CD4-positive, alpha-beta T cell treated with Interleukin-15 for 4 hours (primary cell): ENCODE results near the gene EME1.
A peak's percentile ranks its signal among the peaks of the same experiment; 100 is the strongest.
"Not testable (repeated sequence)": the region's sequence is repeated elsewhere in the genome, so short reads cannot be mapped to it uniquely, and the experiment has no call there.

Experiments
- DNase-seq: peaks from one replicate; pipeline ENCODE4 v3.0.0-alpha.2; 2020; ENCODE audit warnings: low spot score

The EME1 gene

GRCh38 chr17:50394711-50395110, 21.7 kb downstream of the EME1 start:
- no peak for DNase-seq

GRCh38 chr17:50396261-50397110, 23.5 kb downstream of the EME1 start:
- no peak for DNase-seq

GRCh38 chr17:50397111-50397918, 24.3 kb downstream of the EME1 start, which contains the start of gene LRRC59:
TSS of gene LRRC59 (minus strand) at chr17:50397523. CDS start at chr17:50397317, 206 bp downstream.
- DNase-seq, result peak; percentile 93

GRCh38 chr17:50397919-50398285, 24.9 kb downstream of the EME1 start:
- no peak for DNase-seq

- not testable (repeated sequence) for DNase-seq
Observed at GRCh38 chr17:50398672-50399071, 25.6 kb downstream of the EME1 start.

GRCh38 chr17:50399591-50399990, 26.6 kb downstream of the EME1 start:
- not testable (repeated sequence) for DNase-seq

- DNase-seq, result not testable (repeated sequence)
Observed at GRCh38 chr17:50405351-50405750, 32.3 kb downstream of the EME1 start.

- DNase-seq, result no peak
Observed at GRCh38 chr17:50406578-50406977, 33.5 kb downstream of the EME1 start.

GRCh38 chr17:50407921-50408320, 34.9 kb downstream of the EME1 start:
- no peak for DNase-seq

- no peak for DNase-seq
Observed at GRCh38 chr17:50412188-50412732, 39.2 kb downstream of the EME1 start.

GRCh38 chr17:50414808-50415207, 41.8 kb downstream of the EME1 start:
- no peak for DNase-seq

- DNase-seq, result not testable (repeated sequence)
Observed at GRCh38 chr17:50419577-50419976, 46.5 kb downstream of the EME1 start.

- DNase-seq, result no peak
Observed at GRCh38 chr17:50420419-50421112, 47.5 kb downstream of the EME1 start.

GRCh38 chr17:50421308-50422051, 48.5 kb downstream of the EME1 start:
- peak; percentile 5 for DNase-seq

GRCh38 chr17:50422738-50423137, 49.7 kb downstream of the EME1 start:
- DNase-seq, result no peak

GRCh38 chr17:50423553-50424159, 50.6 kb downstream of the EME1 start:
- DNase-seq, result no peak

- no peak for DNase-seq
Observed at GRCh38 chr17:50424246-50424995, 51.4 kb downstream of the EME1 start.

- DNase-seq, result no peak
Observed at GRCh38 chr17:50424996-50425681, 52.1 kb downstream of the EME1 start.

GRCh38 chr17:50425682-50426471, 52.8 kb downstream of the EME1 start, which contains the start of gene ACSF2:
TSS of gene ACSF2 (plus strand) at chr17:50426218. CDS start at chr17:50426262, 44 bp downstream.
- DNase-seq, result peak; percentile 68
